ENCODE data around the gene ZNF14. TPM values are rescaled to one million over a fixed set of nuclear protein-coding genes. Genes with fewer than 3 reads are reported as not detected.

Gene ZNF14
- total and polyA plus RNA-seq, 9 of the 15 experiments (the other 6 are each of a cell fraction or from before 2014, with no cell fraction given) = 1.9 to 7.0 (median 4.0) TPM

- TF ChIP-seq HNRNPLL (IDR thresholded peaks at IDR 0.05; ENCODE audit: low read depth, low read length, poor library complexity, severe bottlenecking) (peak; percentile 42), ZFX (CRISPR knock-in tag; IDR thresholded peaks at IDR 0.05) (no peak; the same call in 1 of the 2 replicates), RFX7 (CRISPR knock-in tag; IDR thresholded peaks at IDR 0.05) (no peak), RBM39 (optimal IDR thresholded peaks at IDR 0.05; ENCODE audit: low read depth, low read length) (no peak), TAF7 (tag; IDR thresholded peaks at IDR 0.05) (no peak), ZHX1 (conservative IDR thresholded peaks at IDR 0.05; ENCODE audit: low read length) (no peak), ZNF707 (CRISPR knock-in tag; conservative IDR thresholded peaks at IDR 0.05) (no peak), MLLT1 (IDR thresholded peaks at IDR 0.05) (no peak), MAFK (IDR thresholded peaks at IDR 0.05; ENCODE audit: low read length) (no peak), ZNF277 (CRISPR knock-in tag; IDR thresholded peaks at IDR 0.05; ENCODE audit: borderline replicate concordance) (no peak), ZBTB17 (CRISPR knock-in tag; IDR thresholded peaks at IDR 0.05) (no peak), POLR3G (IDR thresholded peaks at IDR 0.05; ENCODE audit: extremely low read depth, insufficient read length, insufficient replicate concordance) (no peak), SETDB1 (IDR thresholded peaks at IDR 0.05; ENCODE audit: low read length) (no peak), THRAP3 (IDR thresholded peaks at IDR 0.05; ENCODE audit: borderline replicate concordance) (no peak), ZNF184 (CRISPR knock-in tag; IDR thresholded peaks at IDR 0.05) (no peak), NFIX (CRISPR knock-in tag; IDR thresholded peaks at IDR 0.05; ENCODE audit: low read depth) (no peak), MBD2 (IDR thresholded peaks at IDR 0.05; ENCODE audit: borderline replicate concordance, low read depth) (peak; percentile 88), SMARCE1 (IDR thresholded peaks at IDR 0.05) (no peak), TEAD2 (tag; IDR thresholded peaks at IDR 0.05) (no peak), RBM22 (IDR thresholded peaks at IDR 0.05; ENCODE audit: low read depth, low read length, poor library complexity, severe bottlenecking) (no peak), STAG1 (CRISPR knock-in tag; IDR thresholded peaks at IDR 0.05; ENCODE audit: borderline replicate concordance) (no peak), LCOR (CRISPR knock-in tag; IDR thresholded peaks at IDR 0.05) (no peak), NCOA4 (IDR thresholded peaks at IDR 0.05; ENCODE audit: partially characterized antibody) (no peak), PCBP2 (IDR thresholded peaks at IDR 0.05; ENCODE audit: low read depth, low read length, poor library complexity, severe bottlenecking) (no peak), ZNF785 (CRISPR knock-in tag; IDR thresholded peaks at IDR 0.05) (no peak), CBX1 (IDR thresholded peaks at IDR 0.05; ENCODE audit: low read depth) (no peak)
These were observed 43.5 kb upstream of the ZNF14 start (continued) for GRCh38 chr19:19776206-19777008.

Measured in K562 (cell line).